WTC11 (cell line): ENCODE measurements around the gene C19orf25. TPM values are rescaled to one million over a fixed set of nuclear protein-coding genes. Genes with fewer than 3 reads are reported as not detected.

Experiments
- ATAC-seq: fragments of 200-7000 bp; cut with Tn5 transposase; 2 replicates; pipeline ENCODE4 v1.10.0; 2021; ENCODE audit warnings: mild to moderate bottlenecking, moderate library complexity
- CTCF ChIA-PET: fragments of 300-600 bp; sonication (Branson Sonifier 250); formaldehyde crosslinking; loops from one replicate; lab custom pipeline; 2021; ENCODE audit warnings: antibody characterized with exemption; lab: Charles Lee
- POLR2A ChIA-PET: fragments of 350-600 bp; sonication (Branson Sonifier 250); formaldehyde crosslinking; loops from one replicate; lab custom pipeline; 2021; ENCODE audit warnings: antibody characterized with exemption; lab: Charles Lee
- DNase-seq: peaks from one replicate; pipeline ENCODE4 v3.0.0; 2021; ENCODE audit warnings: low spot score
- H3K27ac Mint-ChIP-seq: 2 replicates; pipeline ENCODE4 v1.8.0; 2021; ENCODE audit warnings: mixed read lengths
- H3K27me3 Mint-ChIP-seq: 2 replicates; pipeline ENCODE4 v1.8.0; 2021; ENCODE audit warnings: low read depth, mild to moderate bottlenecking, moderate library complexity, mixed read lengths
- H3K36me3 Mint-ChIP-seq: 2 replicates; pipeline ENCODE4 v1.8.0; 2021; ENCODE audit warnings: mixed read lengths
- H3K4me1 Mint-ChIP-seq: 2 replicates; pipeline ENCODE4 v1.8.0; 2022; ENCODE audit warnings: mixed read lengths
- H3K4me3 Mint-ChIP-seq: 2 replicates; pipeline ENCODE4 v1.8.0; 2021; ENCODE audit warnings: mild to moderate bottlenecking, moderate library complexity, mixed read lengths
- H3K9me3 Mint-ChIP-seq: 2 replicates; pipeline ENCODE4 v1.8.0; 2021; ENCODE audit warnings: mixed read lengths
- CDX4 ChIP-seq: fragments of 250-450 bp; sonication (Bioruptor Pico); IDR thresholded peaks from 2 replicates; pipeline ENCODE4 v1.9.0; 2021; ENCODE audit warnings: moderate library complexity, mild to moderate bottlenecking, inconsistent platforms, borderline replicate concordance
- E2F5 ChIP-seq: sonication (generic); formaldehyde crosslinking; IDR thresholded peaks from 2 replicates; pipeline ENCODE4 v1.8.1; 2022; ENCODE audit warnings: mild to moderate bottlenecking, moderate library complexity, missing genetic modification reagents
- ESRRA ChIP-seq: sonication (generic); formaldehyde crosslinking; IDR thresholded peaks from 2 replicates; pipeline ENCODE4 v1.8.1; 2022; ENCODE audit warnings: mild to moderate bottlenecking, missing genetic modification reagents, borderline replicate concordance
- FOXJ3 ChIP-seq: sonication (generic); formaldehyde crosslinking; IDR thresholded peaks from 2 replicates; pipeline ENCODE4 v1.9.0; 2021; ENCODE audit warnings: missing genetic modification reagents, mild to moderate bottlenecking, borderline replicate concordance
- FOXP1 ChIP-seq: sonication (generic); formaldehyde crosslinking; IDR thresholded peaks from 2 replicates; pipeline ENCODE4 v1.8.0; 2022; ENCODE audit warnings: missing genetic modification reagents, mild to moderate bottlenecking, moderate library complexity, borderline replicate concordance
- JAZF1 ChIP-seq: fragments of 250-450 bp; sonication (Bioruptor Pico); IDR thresholded peaks from 2 replicates; pipeline ENCODE4 v1.9.0; 2021; ENCODE audit warnings: moderate library complexity, mild to moderate bottlenecking, inconsistent platforms
- MAX ChIP-seq: sonication (generic); formaldehyde crosslinking; IDR thresholded peaks from 2 replicates; pipeline ENCODE4 v1.8.0; 2022; ENCODE audit warnings: mild to moderate bottlenecking, missing genetic modification reagents
- MXD4 ChIP-seq: fragments of 250-450 bp; sonication (Bioruptor Pico); IDR thresholded peaks from 2 replicates; pipeline ENCODE4 v1.8.0; 2021; ENCODE audit warnings: mild to moderate bottlenecking, moderate library complexity, borderline replicate concordance
- RORB ChIP-seq: fragments of 250-450 bp; sonication (Bioruptor Pico); IDR thresholded peaks from 2 replicates; pipeline ENCODE4 v1.9.0; 2021; ENCODE audit warnings: mild to moderate bottlenecking
- USF2 ChIP-seq: sonication (generic); formaldehyde crosslinking; IDR thresholded peaks from 2 replicates; pipeline ENCODE4 v1.8.1; 2023; ENCODE audit warnings: mild to moderate bottlenecking, missing genetic modification reagents, moderate library complexity
- ZBTB21 ChIP-seq: sonication (generic); formaldehyde crosslinking; IDR thresholded peaks from 2 replicates; pipeline ENCODE4 v1.8.1; 2023; ENCODE audit warnings: mild to moderate bottlenecking, missing genetic modification reagents, borderline replicate concordance
- ZNF416 ChIP-seq: fragments of 250-450 bp; sonication (Bioruptor Pico); IDR thresholded peaks from 2 replicates; pipeline ENCODE4 v1.9.0; 2021; ENCODE audit warnings: mild to moderate bottlenecking, inconsistent platforms
- ZNF671 ChIP-seq: fragments of 250-450 bp; sonication (Bioruptor Pico); IDR thresholded peaks from 2 replicates; pipeline ENCODE4 v1.8.0; 2021; ENCODE audit warnings: mild to moderate bottlenecking
- total RNA-seq: library from RNA; stranded (reverse); gene quantifications from 3 replicates; pipeline ENCODE4 v1.2.3, GENCODE V29; 2021
- TF ChIP-seq, protein P1 (sequence below): sonication (generic); formaldehyde crosslinking; IDR thresholded peaks from 2 replicates; pipeline ENCODE4 v1.8.1; 2023; ENCODE audit warnings: mild to moderate bottlenecking, moderate library complexity, missing genetic modification reagents
- TF ChIP-seq, protein P2 (sequence below): sonication (generic); formaldehyde crosslinking; conservative IDR thresholded peaks from 2 replicates; pipeline ENCODE4 v1.8.1; 2023; ENCODE audit warnings: mild to moderate bottlenecking, low read depth, missing genetic modification reagents, moderate library complexity
- TF ChIP-seq, protein P3 (sequence below): sonication (generic); formaldehyde crosslinking; IDR thresholded peaks from 2 replicates; pipeline ENCODE4 v1.8.1; 2022; ENCODE audit warnings: low read depth, missing genetic modification reagents, borderline replicate concordance
- TF ChIP-seq, protein P4 (sequence below): sonication (generic); formaldehyde crosslinking; IDR thresholded peaks from 2 replicates; pipeline ENCODE4 v1.8.1; 2022; ENCODE audit warnings: low read depth, mild to moderate bottlenecking, moderate library complexity, missing genetic modification reagents, borderline replicate concordance

C19orf25 gene
- total RNA-seq, 1 experiment from 2014 or later: 65.7 TPM

DNA sequence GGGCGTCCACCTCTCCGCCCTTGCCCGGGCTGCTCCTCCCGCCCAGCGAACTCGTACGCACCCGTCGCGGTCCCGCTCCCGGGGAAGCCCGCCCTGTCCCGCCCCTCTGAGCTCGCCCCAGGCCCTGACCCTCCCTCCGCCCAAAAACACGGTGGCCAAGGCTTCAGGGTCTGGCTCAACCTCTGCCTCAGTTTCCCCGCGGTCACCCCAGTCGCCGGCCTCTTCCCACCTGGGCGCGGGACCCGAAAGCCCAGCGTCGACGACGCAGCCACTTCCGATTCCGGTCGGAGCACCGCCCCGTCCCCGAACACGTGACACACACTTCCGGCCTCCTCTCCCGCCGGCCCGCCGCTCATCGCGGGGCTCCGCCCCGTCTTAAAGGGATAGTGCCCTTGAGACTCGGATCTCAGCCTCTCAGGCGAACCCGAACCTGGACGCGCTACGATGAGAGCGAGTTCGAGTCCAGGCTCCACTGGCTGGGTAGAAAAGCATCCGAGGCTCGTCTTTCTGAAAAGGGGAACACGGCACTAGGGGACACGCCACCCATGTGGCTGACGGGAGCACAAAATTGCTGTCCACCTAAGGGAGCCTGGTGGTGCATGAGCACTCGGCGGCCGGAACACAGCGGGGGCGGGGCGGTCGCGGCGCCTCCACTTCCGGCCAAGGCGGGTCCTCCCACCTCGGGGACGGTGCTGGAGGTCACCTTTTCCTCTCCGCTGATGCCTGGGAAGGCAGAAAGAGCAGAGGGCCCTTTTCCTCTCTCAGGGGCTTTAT lies at the start of gene C19orf25 (continued):
- no peak for TF ChIP-seq ZNF671 (CRISPR knock-in tag)
- no peak for TF ChIP-seq JAZF1
- TF ChIP-seq, protein P1, sequence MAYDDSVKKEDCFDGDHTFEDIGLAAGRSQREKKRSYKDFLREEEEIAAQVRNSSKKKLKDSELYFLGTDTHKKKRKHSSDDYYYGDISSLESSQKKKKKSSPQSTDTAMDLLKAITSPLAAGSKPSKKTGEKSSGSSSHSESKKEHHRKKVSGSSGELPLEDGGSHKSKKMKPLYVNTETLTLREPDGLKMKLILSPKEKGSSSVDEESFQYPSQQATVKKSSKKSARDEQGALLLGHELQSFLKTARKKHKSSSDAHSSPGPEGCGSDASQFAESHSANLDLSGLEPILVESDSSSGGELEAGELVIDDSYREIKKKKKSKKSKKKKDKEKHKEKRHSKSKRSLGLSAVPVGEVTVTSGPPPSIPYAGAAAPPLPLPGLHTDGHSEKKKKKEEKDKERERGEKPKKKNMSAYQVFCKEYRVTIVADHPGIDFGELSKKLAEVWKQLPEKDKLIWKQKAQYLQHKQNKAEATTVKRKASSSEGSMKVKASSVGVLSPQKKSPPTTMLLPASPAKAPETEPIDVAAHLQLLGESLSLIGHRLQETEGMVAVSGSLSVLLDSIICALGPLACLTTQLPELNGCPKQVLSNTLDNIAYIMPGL (CRISPR knock-in tag): 0 out of 2 replicates have a peak, but pooled peaks have one; percentile 50
- TF ChIP-seq FOXJ3 (CRISPR knock-in tag): no peak
- TF ChIP-seq, protein P2, sequence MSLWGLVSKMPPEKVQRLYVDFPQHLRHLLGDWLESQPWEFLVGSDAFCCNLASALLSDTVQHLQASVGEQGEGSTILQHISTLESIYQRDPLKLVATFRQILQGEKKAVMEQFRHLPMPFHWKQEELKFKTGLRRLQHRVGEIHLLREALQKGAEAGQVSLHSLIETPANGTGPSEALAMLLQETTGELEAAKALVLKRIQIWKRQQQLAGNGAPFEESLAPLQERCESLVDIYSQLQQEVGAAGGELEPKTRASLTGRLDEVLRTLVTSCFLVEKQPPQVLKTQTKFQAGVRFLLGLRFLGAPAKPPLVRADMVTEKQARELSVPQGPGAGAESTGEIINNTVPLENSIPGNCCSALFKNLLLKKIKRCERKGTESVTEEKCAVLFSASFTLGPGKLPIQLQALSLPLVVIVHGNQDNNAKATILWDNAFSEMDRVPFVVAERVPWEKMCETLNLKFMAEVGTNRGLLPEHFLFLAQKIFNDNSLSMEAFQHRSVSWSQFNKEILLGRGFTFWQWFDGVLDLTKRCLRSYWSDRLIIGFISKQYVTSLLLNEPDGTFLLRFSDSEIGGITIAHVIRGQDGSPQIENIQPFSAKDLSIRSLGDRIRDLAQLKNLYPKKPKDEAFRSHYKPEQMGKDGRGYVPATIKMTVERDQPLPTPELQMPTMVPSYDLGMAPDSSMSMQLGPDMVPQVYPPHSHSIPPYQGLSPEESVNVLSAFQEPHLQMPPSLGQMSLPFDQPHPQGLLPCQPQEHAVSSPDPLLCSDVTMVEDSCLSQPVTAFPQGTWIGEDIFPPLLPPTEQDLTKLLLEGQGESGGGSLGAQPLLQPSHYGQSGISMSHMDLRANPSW (CRISPR knock-in tag): no peak
- TF ChIP-seq RORB: no peak
- peak; percentile 34; the same call in 1 of the 2 replicates for TF ChIP-seq FOXP1
- peak; percentile 59; the same call in 1 of the 2 replicates for TF ChIP-seq ESRRA
- TF ChIP-seq E2F5: peak; percentile 48; the same call in 1 of the 2 replicates
- no peak for TF ChIP-seq MXD4 (CRISPR knock-in tag)
- no peak for TF ChIP-seq ZBTB21 (CRISPR knock-in tag)
- TF ChIP-seq ZNF416: 0 out of 2 replicates have a peak, but pooled peaks have one; percentile 37
- no peak for TF ChIP-seq CDX4 (CRISPR knock-in tag)
- TF ChIP-seq, all 79 proteins: peak for 15

DNA sequence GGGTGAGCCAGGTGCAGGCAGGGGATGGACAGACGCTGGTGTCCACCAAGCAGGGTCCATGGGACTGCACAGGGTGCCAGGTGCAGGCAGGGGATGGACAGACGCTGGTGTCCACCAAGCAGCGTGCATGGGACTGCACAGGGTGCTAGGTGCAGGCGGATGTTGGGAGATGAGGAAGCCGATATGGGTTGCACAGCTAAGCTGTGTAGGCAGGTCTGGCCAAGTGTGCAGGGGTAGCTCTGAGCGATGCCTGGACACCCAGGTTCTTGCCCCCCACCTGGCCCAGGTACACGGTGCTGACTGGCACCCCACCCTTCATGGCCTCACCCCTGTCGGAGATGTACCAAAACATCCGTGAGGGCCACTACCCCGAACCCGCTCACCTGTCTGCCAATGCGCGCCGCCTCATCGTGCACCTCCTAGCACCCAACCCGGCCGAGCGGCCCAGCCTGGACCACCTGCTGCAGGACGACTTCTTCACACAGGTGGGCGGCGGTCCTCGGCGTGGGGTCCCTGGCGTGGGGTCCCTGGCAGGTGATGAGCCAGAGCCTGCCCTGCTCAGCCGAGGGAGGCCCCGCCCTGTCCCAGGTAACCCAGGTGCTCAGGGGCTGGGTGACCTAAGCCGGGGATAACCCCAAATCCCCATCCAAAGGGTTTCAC lies 48.8 kb upstream of the C19orf25 start:
- Mint-ChIP-seq H3K4me1 (peaks cover 5% of the 10 kb centered on the region), H3K27me3 (peaks cover 33% of the 10 kb centered on the region), H3K9me3 (no peaks in the 10 kb centered on the region), H3K4me3 (no peak overlapping the region), H3K36me3 (no peaks in the 10 kb centered on the region), H3K27ac (no peak overlapping the region)
- ChIA-PET CTCF (no interaction called here), POLR2A (no interaction called here)
- TF ChIP-seq, protein P3, sequence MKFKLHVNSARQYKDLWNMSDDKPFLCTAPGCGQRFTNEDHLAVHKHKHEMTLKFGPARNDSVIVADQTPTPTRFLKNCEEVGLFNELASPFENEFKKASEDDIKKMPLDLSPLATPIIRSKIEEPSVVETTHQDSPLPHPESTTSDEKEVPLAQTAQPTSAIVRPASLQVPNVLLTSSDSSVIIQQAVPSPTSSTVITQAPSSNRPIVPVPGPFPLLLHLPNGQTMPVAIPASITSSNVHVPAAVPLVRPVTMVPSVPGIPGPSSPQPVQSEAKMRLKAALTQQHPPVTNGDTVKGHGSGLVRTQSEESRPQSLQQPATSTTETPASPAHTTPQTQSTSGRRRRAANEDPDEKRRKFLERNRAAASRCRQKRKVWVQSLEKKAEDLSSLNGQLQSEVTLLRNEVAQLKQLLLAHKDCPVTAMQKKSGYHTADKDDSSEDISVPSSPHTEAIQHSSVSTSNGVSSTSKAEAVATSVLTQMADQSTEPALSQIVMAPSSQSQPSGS (CRISPR knock-in tag): no peak
- TF ChIP-seq, protein P4, sequence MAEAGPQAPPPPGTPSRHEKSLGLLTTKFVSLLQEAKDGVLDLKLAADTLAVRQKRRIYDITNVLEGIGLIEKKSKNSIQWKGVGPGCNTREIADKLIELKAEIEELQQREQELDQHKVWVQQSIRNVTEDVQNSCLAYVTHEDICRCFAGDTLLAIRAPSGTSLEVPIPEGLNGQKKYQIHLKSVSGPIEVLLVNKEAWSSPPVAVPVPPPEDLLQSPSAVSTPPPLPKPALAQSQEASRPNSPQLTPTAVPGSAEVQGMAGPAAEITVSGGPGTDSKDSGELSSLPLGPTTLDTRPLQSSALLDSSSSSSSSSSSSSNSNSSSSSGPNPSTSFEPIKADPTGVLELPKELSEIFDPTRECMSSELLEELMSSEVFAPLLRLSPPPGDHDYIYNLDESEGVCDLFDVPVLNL: no peak
- TF ChIP-seq FOXP1 (no peak), MAX (no peak), USF2 (no peak), MXD4 (CRISPR knock-in tag) (no peak)
- DNase-seq (no peak), ATAC-seq (no peak)
